OCI-LY1 (cell line): ENCODE data around the gene PPP4C.

ENCODE experiments used
- H2AFZ ChIP-seq: fragments of 200-600 bp; sonication (generic), shearing (Covaris generic); 2 replicates; pipeline ENCODE4 v1.6.0; 2014; ENCODE audit warnings: antibody characterized with exemption, mild to moderate bottlenecking, low read length
- H3F3A ChIP-seq: fragments of 200-600 bp; sonication (generic), shearing (Covaris generic); 2 replicates; pipeline ENCODE4 v1.6.0; 2014; ENCODE audit warnings: mild to moderate bottlenecking, antibody characterized with exemption, low read length, moderate library complexity; ENCODE audit not compliant: insufficient read depth
- H3K27ac ChIP-seq: fragments of 200-600 bp; sonication (generic); 2 replicates; pipeline ENCODE4 v1.5.1; 2014; ENCODE audit warnings: low read length, mixed run types, mild to moderate bottlenecking, low read depth; ENCODE audit not compliant: poor library complexity, severe bottlenecking
- H3K27me3 ChIP-seq: fragments of 200-600 bp; sonication (generic); 2 replicates; pipeline ENCODE4 v1.6.0; 2014; ENCODE audit warnings: antibody characterized with exemption, mild to moderate bottlenecking, low read length, moderate library complexity; ENCODE audit not compliant: insufficient read depth
- H3K36me3 ChIP-seq: fragments of 200-600 bp; sonication (generic); 2 replicates; pipeline ENCODE4 v1.6.1; 2014; ENCODE audit warnings: mild to moderate bottlenecking, antibody characterized with exemption, low read length, moderate library complexity, mixed read lengths; ENCODE audit not compliant: insufficient read depth
- H3K4me1 ChIP-seq: fragments of 200-600 bp; sonication (generic); 2 replicates; pipeline ENCODE4 v1.5.1; 2014; ENCODE audit warnings: mild to moderate bottlenecking, low read length, moderate library complexity; ENCODE audit not compliant: insufficient read depth, severe bottlenecking
- H3K4me2 ChIP-seq: fragments of 200-600 bp; sonication (generic), shearing (Covaris generic); 2 replicates; pipeline ENCODE4 v1.6.1; 2014; ENCODE audit warnings: low read length
- H3K4me3 ChIP-seq: fragments of 200-600 bp; sonication (generic); 2 replicates; pipeline ENCODE4 v1.5.1; 2014; ENCODE audit warnings: low read length, low read depth, mild to moderate bottlenecking, mixed read lengths; ENCODE audit not compliant: poor library complexity, severe bottlenecking
- H3K79me2 ChIP-seq: fragments of 200-600 bp; shearing (Covaris generic); 2 replicates; pipeline ENCODE4 v1.6.1; 2016; ENCODE audit warnings: mixed run types, low read length, mixed read lengths; ENCODE audit not compliant: insufficient read depth
- H3K9ac ChIP-seq: fragments of 200-600 bp; sonication (generic), shearing (Covaris generic); 2 replicates; pipeline ENCODE4 v1.6.1; 2014; ENCODE audit warnings: mild to moderate bottlenecking, low read length, mixed read lengths
- H3K9me2 ChIP-seq: fragments of 200-600 bp; sonication (generic), shearing (Covaris generic); 2 replicates; pipeline ENCODE4 v1.6.1; 2014; ENCODE audit warnings: low read depth, mild to moderate bottlenecking, low read length, mixed read lengths
- H3K9me3 ChIP-seq: fragments of 200-600 bp; shearing (Covaris generic); 2 replicates; pipeline ENCODE4 v1.6.1; 2014; ENCODE audit warnings: low read length, mixed read lengths
- H4K20me1 ChIP-seq: fragments of 200-600 bp; sonication (generic), shearing (Covaris generic); 2 replicates; pipeline ENCODE4 v1.6.0; 2016; ENCODE audit warnings: mild to moderate bottlenecking, low read length; ENCODE audit not compliant: insufficient read depth
- CTCF ChIP-seq: fragments of 200-600 bp; sonication (generic), shearing (Covaris generic); IDR thresholded peaks from 2 replicates; pipeline ENCODE4 v1.5.1; 2017; ENCODE audit warnings: mild to moderate bottlenecking, antibody characterized with exemption, low read length, moderate library complexity, mixed read lengths
- EZH2 ChIP-seq: fragments of 200-600 bp; sonication (generic), shearing (Covaris generic); IDR thresholded peaks from 2 replicates; pipeline ENCODE4 v1.8.0; 2017; ENCODE audit warnings: borderline replicate concordance, mixed run types, mild to moderate bottlenecking, antibody characterized with exemption, low read length, moderate library complexity, mixed read lengths

PPP4C gene

GRCh38 chr16:30117768-30118167 is 42.0 kb downstream of the PPP4C start:
- no peak for TF ChIP-seq EZH2
- no peak overlapping the region for H3K9ac ChIP-seq
- H3K4me2 ChIP-seq = no peak overlapping the region
- H3K27me3 ChIP-seq = no peaks in the 10 kb centered on the region
- H3K9me2 ChIP-seq = no peaks in the 10 kb centered on the region
- peaks cover 21% of the 10 kb centered on the region for H3K4me1 ChIP-seq
- H3K4me3 ChIP-seq = no peak overlapping the region
- no peaks in the 10 kb centered on the region for H3F3A ChIP-seq
- no peak overlapping the region for H2AFZ ChIP-seq
- H3K27ac ChIP-seq = no peak overlapping the region
- no peaks in the 10 kb centered on the region for H3K9me3 ChIP-seq
- peaks cover 20% of the 10 kb centered on the region; the same call in 1 of the 2 replicates for H3K36me3 ChIP-seq
- H3K79me2 ChIP-seq = no peaks in the 10 kb centered on the region
- H4K20me1 ChIP-seq = no peaks in the 10 kb centered on the region

GRCh38 chr16:30119428-30119827 is 43.6 kb downstream of the PPP4C start:
- Histone ChIP-seq H3K4me3 (no peak overlapping the region), H3F3A (no peaks in the 10 kb centered on the region), H3K36me3 (peaks cover 20% of the 10 kb centered on the region; the same call in 1 of the 2 replicates), H4K20me1 (no peaks in the 10 kb centered on the region), H3K79me2 (no peaks in the 10 kb centered on the region), H3K9me2 (no peaks in the 10 kb centered on the region), H3K27me3 (no peaks in the 10 kb centered on the region), H3K4me2 (no peak overlapping the region), H3K9ac (no peak overlapping the region), H3K4me1 (peaks cover 28% of the 10 kb centered on the region), H3K9me3 (no peaks in the 10 kb centered on the region), H2AFZ (no peak overlapping the region), H3K27ac (no peak overlapping the region)
- no peak for TF ChIP-seq CTCF

GRCh38 chr16:30120340-30121105 is 44.7 kb downstream of the PPP4C start:
- Histone ChIP-seq H3K36me3 (peaks cover 20% of the 10 kb centered on the region; the same call in 1 of the 2 replicates), H2AFZ (no peak overlapping the region), H3K9ac (no peak overlapping the region), H3K79me2 (no peaks in the 10 kb centered on the region), H3K4me3 (no peak overlapping the region), H3K4me2 (no peak overlapping the region), H4K20me1 (no peaks in the 10 kb centered on the region), H3K4me1 (peaks cover 19% of the 10 kb centered on the region), H3F3A (no peaks in the 10 kb centered on the region), H3K9me3 (no peaks in the 10 kb centered on the region), H3K27me3 (no peaks in the 10 kb centered on the region), H3K9me2 (no peaks in the 10 kb centered on the region), H3K27ac (no peak overlapping the region)
- TF ChIP-seq EZH2 = no peak
- TF ChIP-seq CTCF = no peak
